GM18870 (cell line): ENCODE measurements around the gene CAD.

Source experiments
- ATAC-seq: cut with Tn5 transposase; IDR thresholded peaks from one replicate; pipeline ENCODE4 v1.9.1; 2021; ENCODE audit warnings: moderate library complexity; ENCODE audit not compliant: unreplicated experiment

The CAD gene

DNA sequence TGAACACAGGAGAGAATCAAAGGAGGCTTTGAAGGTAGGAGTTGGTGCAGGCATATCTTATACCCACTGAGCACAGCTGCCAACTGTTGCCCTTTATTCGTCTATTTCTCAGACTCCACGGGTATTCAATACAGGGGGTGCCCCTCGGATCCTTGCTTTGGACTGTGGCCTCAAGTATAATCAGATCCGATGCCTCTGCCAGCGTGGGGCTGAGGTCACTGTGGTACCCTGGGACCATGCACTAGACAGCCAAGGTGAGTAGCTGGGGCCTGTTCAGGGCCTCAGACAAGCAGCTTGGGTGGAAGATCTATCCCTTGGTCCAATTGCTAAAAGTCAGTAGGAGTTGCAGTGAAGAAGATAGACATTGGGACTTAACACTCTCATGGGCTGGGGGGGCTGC is 5.2 kb downstream of the CAD start:
- no peak for ATAC-seq

DNA sequence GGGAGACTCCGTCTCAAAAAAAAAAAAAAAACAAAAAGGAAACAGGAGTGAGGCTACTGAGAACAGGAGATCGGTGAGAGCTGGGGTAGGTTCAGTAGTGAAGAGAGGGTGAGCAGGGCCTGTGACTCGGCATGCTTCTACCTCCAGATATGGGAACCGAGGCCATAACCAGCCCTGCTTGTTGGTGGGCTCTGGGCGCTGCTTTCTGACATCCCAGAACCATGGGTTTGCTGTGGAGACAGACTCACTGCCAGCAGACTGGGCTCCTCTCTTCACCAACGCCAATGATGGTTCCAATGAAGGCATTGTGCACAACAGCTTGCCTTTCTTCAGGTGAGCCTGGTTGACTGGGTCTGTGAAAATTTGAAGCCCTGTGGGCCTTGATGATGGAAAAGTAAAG is 6.2 kb downstream of the CAD start:
- ATAC-seq: no peak

DNA sequence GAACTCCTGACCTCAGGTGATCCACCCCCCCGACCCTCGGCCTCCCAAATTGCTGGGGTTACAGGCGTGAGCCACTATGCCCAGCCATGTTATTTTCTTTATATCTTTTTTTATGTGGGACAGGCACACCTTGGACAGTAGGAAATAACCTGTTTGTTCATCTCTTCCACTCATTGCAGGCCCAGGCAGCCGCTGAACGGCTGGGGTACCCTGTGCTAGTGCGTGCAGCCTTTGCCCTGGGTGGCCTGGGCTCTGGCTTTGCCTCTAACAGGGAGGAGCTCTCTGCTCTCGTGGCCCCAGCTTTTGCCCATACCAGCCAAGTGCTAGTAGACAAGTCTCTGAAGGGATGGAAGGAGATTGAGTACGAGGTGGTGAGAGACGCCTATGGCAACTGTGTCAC is 8.4 kb downstream of the CAD start:
- ATAC-seq: no peak

DNA sequence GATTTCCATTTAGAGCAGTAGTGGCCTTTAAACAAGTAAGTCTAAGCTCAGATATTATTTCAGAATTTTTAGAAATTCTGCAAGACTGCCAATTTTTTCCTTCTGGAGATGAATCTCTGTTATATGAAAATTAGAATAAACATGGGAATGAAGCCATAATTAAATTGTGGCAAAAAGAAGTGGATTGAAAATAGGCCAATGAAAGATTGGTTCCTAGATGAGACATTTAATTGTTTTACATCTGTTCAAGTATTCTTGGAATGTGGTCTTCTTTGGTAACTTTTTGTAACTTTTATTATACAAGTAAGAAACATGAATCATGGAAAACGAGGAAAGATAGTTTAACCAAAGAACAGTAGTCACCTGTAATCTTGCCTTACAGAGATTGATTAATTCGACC is 10.3 kb downstream of the CAD start:
- no peak for ATAC-seq

DNA sequence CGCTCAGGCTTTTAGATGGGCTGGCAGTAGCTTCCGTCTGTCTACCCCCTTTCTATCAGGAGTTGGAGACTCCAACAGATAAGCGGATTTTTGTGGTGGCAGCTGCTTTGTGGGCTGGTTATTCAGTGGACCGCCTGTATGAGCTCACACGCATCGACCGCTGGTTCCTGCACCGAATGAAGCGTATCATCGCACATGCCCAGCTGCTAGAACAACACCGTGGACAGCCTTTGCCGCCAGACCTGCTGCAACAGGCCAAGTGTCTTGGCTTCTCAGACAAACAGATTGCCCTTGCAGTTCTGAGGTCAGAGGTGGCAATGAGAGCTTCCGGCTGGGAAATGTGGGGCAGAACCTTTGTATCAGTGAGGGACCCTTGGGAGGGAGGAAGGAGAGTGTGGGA is 14.8 kb downstream of the CAD start:
- ATAC-seq: no peak

DNA sequence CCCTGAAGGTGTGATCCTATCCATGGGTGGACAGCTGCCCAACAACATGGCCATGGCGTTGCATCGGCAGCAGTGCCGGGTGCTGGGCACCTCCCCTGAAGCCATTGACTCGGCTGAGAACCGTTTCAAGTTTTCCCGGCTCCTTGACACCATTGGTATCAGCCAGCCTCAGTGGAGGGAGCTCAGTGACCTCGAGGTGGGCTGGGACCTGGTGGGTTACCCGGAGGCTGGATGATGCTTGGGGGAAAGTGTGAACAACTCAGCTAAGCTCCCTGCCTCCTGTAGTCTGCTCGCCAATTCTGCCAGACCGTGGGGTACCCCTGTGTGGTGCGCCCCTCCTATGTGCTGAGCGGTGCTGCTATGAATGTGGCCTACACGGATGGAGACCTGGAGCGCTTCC is 16.2 kb downstream of the CAD start:
- no peak for ATAC-seq

DNA sequence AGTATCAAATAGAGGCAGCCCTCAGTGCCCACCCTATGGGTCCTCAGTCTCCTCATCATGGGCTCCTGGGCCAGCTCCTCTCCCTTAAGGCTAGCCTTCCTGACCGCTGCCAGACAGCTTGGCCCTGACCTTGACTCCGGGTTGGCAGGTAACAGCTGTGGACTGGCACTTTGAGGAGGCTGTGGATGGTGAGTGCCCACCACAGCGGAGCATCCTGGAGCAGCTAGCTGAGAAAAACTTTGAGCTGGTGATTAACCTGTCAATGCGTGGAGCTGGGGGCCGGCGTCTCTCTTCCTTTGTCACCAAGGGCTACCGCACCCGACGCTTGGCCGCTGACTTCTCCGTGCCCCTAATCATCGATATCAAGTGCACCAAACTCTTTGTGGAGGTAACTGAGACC is 19.0 kb downstream of the CAD start:
- ATAC-seq: no peak

DNA sequence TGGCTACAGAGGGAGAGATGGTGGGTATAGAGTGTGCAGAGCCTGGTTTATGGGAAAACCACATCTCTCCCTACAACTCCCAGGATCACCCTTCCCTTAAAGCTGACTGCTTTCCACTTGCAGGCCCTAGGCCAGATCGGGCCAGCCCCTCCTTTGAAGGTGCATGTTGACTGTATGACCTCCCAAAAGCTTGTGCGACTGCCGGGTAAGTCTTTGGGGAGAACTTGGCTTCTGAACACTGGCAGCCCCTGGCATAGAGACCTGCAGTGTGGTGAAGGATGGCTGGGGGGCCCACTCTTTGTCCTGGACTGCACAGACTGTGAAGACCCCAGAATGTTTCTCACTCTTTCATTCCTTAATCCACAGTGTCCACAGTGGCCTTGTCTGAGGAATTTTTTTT is 19.5 kb downstream of the CAD start:
- no peak for ATAC-seq

DNA sequence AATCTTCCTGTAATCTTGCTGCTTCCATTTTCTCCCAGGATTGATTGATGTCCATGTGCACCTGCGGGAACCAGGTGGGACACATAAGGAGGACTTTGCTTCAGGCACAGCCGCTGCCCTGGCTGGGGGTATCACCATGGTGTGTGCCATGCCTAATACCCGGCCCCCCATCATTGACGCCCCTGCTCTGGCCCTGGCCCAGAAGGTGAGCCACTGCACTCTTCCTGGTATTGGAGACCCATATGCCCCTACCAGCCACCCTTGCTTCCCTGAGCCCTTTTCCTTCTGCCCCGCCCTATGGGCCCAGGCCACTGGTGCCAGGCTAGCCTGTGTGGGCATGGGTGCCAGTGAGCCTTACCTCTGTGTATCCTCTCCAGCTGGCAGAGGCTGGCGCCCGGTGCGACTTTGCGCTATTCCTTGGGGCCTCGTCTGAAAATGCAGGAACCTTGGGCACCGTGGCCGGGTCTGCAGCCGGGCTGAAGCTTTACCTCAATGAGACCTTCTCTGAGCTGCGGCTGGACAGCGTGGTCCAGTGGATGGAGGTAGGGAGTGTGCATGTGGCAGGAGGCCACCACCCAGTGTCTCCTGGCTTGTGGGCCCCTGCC is 20.3 kb downstream of the CAD start:
- no peak for ATAC-seq

DNA sequence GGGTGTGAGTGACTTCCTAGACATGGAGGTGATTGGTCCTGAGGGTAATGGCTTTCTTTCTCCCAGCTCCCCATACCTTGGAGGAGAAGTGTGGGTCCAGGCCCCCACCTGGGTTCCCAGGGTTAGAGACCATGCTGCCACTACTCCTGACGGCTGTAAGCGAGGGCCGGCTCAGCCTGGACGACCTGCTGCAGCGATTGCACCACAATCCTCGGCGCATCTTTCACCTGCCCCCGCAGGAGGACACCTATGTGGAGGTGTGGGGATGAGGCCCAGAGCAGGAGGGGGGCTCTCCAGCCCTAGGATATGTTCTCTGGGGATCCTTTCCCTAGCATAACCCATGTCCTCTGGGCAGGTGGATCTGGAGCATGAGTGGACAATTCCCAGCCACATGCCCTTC is 21.8 kb downstream of the CAD start:
- no peak for ATAC-seq

DNA sequence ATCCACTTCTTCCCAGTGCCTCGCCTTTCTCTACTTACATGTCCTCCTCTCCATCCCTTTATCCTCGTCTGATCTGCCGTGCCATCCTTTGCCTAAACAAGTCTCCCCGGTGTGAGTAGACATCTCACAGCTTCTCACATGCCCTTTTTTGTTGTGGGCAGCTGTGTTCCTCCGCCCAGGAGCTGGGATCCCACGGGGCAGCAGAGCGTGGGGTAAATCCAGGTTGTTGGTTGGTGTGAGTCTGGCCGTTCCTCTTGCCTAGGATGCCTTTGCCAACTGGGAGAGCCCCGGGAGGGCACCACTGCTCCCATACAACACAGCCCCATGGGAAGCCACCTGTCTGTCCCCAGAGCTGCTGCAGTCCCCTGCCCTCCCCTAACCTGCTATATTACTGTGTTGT is 23.2 kb downstream of the CAD start:
- ATAC-seq: no peak

DNA sequence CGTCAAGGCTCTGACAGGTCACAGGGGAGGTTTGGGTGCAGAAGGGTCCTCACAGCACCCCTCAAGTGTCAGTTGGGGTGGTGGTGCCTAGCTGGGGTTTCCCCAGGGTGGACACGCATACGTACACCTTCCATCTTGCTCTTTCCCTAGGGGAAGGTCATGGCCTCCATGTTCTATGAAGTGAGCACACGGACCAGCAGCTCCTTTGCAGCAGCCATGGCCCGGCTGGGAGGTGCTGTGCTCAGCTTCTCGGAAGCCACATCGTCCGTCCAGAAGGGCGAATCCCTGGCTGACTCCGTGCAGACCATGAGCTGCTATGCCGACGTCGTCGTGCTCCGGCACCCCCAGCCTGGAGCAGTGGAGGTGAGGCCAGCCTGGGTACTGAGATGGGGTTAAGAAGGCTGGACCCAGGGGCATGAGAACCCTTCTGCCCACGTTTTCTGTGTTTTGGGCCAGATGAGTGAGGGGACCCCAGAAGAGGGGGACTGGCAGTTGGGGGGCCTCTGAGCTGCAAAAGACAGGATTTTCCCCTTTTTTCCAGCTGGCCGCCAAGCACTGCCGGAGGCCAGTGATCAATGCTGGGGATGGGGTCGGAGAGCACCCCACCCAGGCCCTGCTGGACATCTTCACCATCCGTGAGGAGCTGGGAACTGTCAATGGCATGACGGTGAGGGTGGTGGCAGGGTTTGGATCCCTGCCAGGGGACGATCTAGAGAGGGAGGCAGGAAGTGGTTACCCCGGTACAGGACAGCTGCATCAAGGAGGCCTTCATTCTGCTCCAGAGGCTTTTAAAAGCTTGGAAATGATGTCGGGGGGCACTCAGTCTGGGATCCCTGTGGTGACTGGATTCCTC is 24.8 kb downstream of the CAD start:
- ATAC-seq: no peak

DNA sequence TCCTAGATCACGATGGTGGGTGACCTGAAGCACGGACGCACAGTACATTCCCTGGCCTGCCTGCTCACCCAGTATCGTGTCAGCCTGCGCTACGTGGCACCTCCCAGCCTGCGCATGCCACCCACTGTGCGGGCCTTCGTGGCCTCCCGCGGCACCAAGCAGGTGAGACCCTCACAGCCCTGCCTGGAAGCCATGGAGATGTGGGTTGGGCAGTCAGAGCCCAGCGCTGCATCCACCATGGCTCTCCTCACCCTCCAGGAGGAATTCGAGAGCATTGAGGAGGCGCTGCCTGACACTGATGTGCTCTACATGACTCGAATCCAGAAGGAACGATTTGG is 25.4 kb downstream of the CAD start:
- no peak for ATAC-seq

DNA sequence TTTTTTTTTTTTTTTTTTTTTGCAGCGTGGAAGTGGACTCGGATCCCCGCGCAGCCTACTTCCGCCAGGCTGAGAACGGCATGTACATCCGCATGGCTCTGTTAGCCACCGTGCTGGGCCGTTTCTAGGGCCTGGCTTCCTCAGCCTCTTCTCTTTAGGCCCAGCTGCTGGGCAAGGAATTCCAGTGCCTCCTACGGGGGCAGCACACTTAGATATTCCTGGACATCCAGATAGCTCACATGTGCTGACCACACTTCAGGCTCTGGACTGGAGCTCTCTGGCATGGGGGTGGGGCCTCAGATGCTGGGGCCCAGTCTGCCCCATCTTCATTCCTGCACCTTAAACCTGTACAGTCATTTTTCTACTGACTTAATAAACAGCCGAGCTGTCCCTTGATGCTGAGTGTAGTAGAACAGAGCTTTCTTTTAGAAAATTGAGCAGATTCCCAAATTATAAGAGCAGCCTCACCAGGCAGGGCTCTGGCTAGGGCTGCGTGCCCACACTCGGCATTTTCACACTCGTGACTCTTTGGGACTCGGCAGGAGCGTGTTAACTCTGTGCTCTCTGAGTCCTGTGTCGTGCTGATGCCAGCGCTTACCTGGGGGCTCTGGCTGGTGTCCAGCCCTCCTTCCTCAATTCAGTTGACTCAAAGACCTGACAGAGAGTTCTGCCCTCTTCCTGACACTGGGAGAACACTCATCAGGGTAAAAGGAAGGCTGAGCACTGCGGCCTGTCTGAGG is 26.4 kb downstream of the CAD start:
- no peak for ATAC-seq

DNA sequence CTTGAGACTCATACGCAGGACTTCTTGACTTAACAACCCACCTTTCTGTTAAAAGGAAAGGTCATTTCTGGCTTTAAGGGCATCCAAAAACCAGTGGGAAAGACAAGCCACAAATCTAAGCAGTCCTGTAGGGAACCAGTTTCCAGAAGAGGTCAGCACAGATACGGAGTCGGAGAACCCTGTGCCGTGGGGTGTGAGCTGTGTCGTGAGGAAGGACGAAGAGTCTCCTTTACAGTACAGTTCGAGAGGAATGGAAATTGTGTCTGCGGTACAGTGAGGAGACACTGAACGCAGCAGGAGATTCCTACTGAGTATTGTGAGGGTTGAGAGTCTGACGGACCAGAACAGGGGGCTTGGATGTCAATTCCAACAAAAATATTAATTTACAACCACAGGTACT is 27.9 kb downstream of the CAD start:
- ATAC-seq: no peak

DNA sequence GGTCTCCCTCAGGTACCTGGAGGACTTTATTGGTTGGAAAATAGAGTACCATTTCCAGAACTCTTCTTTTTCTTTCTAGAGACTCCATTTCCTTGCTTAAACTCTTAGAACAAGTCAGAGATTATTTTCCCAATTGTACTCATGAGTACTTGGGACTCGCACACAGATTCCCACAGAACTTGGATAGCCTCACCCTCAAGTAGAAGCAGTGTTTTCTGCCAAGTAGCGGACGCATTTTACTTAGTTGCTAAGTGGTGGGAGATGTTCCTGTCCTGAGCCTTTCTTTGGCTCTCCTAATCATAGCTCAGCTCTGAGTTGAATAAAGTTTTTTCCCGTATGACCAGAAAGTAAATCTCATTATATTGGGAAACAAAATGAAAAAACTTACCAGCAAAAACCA is 28.5 kb downstream of the CAD start:
- ATAC-seq: no peak

DNA sequence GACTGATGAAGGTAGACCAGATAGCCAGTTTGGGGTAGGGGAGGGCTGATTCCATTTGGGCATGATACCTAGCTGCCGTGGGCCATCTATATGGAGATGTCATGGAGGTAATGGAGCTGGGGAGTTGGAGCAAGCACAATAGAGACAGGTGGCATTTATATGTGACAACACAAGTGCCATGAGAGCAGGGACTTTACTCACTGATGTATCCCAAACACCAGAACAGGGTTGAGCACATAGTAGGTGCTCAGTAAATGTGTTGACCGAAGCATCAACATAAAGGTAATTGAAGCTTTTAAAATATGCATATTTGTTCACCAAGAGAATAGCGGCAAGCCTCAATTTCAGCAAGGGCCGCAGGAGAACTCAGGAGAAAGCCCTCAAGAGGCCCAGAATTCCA is 30.7 kb downstream of the CAD start:
- no peak for ATAC-seq

DNA sequence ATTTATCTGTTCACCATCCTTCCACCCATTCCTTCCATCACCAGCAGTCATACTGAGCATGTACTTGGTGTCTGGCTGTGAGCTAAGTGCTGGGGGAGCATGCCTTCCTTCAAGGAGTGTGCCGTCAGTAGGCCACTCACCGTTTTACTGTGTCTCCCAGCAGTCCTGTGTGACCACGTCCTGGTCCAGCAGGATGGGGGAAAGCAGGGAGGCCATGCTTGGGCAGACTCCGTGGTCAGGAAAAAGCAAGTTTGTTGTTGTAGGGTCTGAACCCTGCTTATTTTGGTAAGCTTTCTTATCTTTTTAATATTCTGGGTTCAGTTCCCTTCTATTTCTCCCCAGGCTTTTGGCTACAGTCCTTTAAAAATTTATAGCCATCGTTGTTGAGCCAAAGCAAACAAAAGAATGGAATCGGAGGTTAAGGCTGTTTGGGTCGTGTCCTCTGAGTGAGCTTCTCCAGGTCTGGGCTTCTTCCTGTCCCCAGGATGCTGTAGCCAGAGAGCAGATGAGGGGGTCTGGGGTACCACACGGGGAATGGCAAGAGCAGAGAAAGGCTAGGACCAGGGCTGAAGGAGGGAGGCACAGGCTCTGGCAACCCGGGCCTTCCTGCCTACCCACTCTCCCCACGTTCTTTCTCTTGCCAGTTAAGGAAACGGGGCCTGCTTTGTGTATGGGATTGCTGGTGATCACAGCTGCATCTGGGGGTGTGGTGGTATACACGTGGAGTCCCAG is 32.2 kb downstream of the CAD start:
- no peak for ATAC-seq

DNA sequence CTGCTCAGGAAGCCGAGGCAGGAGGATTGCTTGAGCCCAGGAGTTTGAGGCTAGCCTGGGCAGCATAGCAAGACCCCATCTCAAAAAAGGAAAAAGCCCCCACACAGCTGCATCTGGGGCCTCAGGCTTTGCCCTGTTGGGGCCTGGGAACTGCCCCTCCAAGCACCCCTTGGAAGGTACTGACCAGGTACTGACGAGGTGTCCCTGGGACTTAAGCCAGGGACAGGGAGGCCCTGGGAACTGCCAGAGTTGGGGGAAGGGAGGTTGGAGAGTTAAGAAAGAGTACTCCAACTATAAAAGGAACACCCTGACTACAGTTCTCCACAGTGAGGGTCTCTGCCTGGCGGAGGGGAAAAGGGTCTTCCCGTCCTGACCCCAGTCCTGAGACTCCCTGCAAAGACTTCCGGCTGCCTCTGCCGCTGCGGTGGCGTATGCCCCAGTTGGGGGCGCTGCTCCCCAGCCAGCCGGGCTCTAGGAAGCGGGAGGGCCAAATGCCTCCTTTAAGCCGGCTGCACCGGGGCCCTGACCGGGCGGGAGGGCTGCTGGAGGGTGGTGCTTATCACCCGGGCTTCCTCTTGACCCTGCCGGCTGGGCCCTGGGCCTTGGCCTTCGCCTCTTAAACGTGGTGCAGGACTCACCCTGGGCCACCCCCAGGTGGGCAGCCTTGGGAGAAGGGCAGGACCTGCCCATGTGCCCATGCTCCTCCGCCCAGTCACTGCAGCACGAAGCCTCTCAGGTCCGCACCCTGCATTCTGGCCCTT is 32.9 kb downstream of the CAD start:
- ATAC-seq: no peak

DNA sequence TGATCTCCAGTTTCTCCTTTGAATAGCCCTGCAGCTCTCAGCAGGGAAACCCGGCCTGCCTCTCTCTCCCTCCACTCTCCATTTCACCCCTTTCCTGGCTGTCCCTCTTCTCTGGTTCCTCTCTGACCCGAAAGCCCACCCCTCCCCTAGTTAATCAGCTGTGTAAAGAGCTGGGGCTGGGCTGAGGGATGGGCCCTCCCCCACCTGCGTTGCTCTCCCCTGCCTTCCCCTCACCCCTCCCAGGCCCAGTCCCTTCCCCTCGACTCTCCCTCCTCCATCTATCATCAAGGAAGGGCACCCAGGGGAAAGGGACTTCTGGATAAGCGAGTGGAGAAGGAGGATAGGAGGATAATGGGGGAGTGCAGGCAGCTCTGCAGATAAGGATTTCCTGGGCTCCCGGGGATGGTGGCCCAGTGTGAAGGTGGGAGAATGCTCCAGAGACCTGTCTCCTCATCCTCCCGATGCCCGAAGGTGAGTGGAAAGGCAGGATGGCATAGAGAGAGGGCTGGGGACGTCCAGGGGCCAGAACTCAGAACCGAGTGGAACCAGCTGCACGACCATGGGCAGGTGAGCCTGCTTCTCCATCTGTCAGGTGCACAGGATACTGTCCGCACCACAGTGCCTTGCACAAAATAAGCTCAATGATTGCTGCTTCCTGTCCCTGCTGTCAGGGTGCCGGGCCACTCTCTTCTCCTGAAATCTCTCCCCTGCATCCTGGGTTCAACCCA is 33.6 kb downstream of the CAD start:
- ATAC-seq: no peak
